NK-92 treated with Interleukin-12 subunit alpha and Interleukin-12 subunit beta, amount 100 ng/mL, for 24 hours (cell line): ENCODE measurements around the gene STMP1.

Experiments
- DNase-seq: peaks from one replicate; lab custom pipeline; 2025; lab: John Stamatoyannopoulos, UW

Gene STMP1

GRCh38 chr7:135719688-135720087 is 57.4 kb downstream of the STMP1 start:
- no peak for DNase-seq

- DNase-seq, result no peak
Measured at GRCh38 chr7:135721198-135721820, 59.0 kb downstream of the STMP1 start.

- DNase-seq, result no peak
Measured at GRCh38 chr7:135723411-135723810, 61.1 kb downstream of the STMP1 start.
